GM12872 (cell line): ENCODE data around the gene ERI3.

Experiments used
- CTCF ChIP-seq: IDR thresholded peaks from 3 replicates; pipeline ENCODE4 v1.5.1; 2011; ENCODE audit warnings: low read depth, mild to moderate bottlenecking, low read length, moderate library complexity; ENCODE audit not compliant: insufficient read depth

The ERI3 gene

GRCh38 chr1:44347280-44347679, 7.8 kb downstream of the ERI3 start:
- no peak for TF ChIP-seq CTCF

GRCh38 chr1:44346878-44347277, 8.2 kb downstream of the ERI3 start:
- no peak for TF ChIP-seq CTCF

- no peak for TF ChIP-seq CTCF
Observed at GRCh38 chr1:44346184-44346583, 8.9 kb downstream of the ERI3 start.

GRCh38 chr1:44345187-44345775, 9.8 kb downstream of the ERI3 start:
- TF ChIP-seq CTCF: no peak

- no peak for TF ChIP-seq CTCF
Observed at GRCh38 chr1:44339731-44340130, 15.3 kb downstream of the ERI3 start.

- no peak for TF ChIP-seq CTCF
Observed at GRCh38 chr1:44338136-44338535, 16.9 kb downstream of the ERI3 start.

- TF ChIP-seq CTCF: no peak
Observed at GRCh38 chr1:44336668-44337067, 18.4 kb downstream of the ERI3 start.
